Measurements from ENCODE around the gene WNT3A. TPM values are rescaled to one million over a fixed set of nuclear protein-coding genes. Genes with fewer than 3 reads are reported as not detected.

The WNT3A gene
- total and polyA plus RNA-seq, 2 experiments from 2014 or later, result 0.07 to 0.65 TPM

DNA sequence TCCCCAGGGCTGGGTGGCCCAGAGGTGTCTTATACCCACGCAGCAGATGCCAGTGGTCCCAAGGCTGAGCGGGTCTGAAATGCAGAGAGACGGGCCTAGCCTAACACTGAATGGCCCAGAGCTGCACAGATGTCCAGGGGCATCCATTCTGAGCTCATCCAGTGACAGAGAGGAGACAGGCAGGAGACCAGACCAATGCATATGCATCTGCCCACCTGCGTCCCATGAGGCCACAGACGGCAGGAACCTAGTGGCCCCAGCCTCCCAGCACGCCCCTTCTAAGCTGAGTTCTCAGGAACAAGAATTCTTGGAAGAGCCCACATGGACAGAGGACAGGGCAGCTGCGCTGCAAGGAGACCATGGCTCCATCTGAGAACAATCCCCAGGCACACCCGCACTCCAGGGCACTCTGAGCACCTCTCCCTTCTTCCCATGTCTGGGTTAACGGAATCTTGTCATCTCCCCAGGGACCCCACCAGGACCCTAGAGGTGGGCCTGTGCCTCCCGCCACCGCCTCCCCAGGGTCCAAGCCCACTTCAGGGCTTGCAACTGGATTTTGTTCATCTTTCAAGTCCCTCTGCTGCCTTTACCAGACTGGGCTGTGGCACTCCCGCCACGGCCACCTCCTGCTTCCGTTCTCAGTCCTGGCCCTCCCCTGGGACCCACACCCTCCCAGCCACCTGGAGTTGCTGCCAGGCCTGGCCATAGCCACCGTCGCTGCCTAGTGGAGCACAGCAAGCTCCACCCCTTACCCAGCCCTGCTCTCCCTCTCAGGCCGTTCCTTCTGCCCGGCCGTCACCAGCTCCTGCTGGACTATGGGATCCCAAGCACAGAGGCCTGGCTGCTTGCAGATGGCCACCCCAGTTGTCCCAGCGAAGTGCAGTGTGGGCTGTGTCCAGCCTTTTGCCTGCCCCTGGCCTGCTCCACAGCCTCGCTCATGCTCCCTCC lies 3.3 kb downstream of the WNT3A start:
- no peak for TF ChIP-seq ZNF331 (CRISPR knock-in tag; IDR thresholded peaks at IDR 0.05; ENCODE audit: low read depth)
- TF ChIP-seq EZH2 (IDR thresholded peaks at IDR 0.05; ENCODE audit: low read depth, unreplicated experiment), result no peak
- no peak for TF ChIP-seq ETS1 (IDR thresholded peaks at IDR 0.05)
- no peak for TF ChIP-seq EZH2phosphoT487 (IDR thresholded peaks at IDR 0.05; ENCODE audit: unreplicated experiment)
- no peak for TF ChIP-seq ZNF462 (CRISPR knock-in tag; IDR thresholded peaks at IDR 0.05)
- H3K27me3 ChIP-seq (ENCODE audit: insufficient read depth), result peaks cover 90% of the 10 kb centered on the region
- H3K9me2 ChIP-seq (ENCODE audit: insufficient read depth), result no peaks in the 10 kb centered on the region
- H3K79me2 ChIP-seq (replicated peaks; ENCODE audit: insufficient read depth), result no peaks in the 10 kb centered on the region
- no peak overlapping the region for H2AFZ ChIP-seq
- H3F3A ChIP-seq (replicated peaks; ENCODE audit: low read depth), result 0 out of 2 replicates have a peak, but pooled peaks cover 4% of the 10 kb centered on the region
- H3K4me2 ChIP-seq, result no peak overlapping the region
- no peaks in the 10 kb centered on the region; the same call in 2 of the 3 replicates for H3K36me3 Mint-ChIP-seq (ENCODE audit: low read depth)
- no peak overlapping the region for H3K4me3 ChIP-seq
- H4K20me1 ChIP-seq (replicated peaks; ENCODE audit: insufficient read depth), result no peaks in the 10 kb centered on the region
- DNase-seq (ENCODE audit: low spot score) (no peak), ATAC-seq (no peak; the same call in 2 of the 3 replicates)
- peaks cover 22% of the 10 kb centered on the region for H3K4me1 ChIP-seq (ENCODE audit: insufficient read depth)
- H3K9me3 Mint-ChIP-seq, result peaks cover 3% of the 10 kb centered on the region; the same call in 2 of the 3 replicates
- H3K27me3 Mint-ChIP-seq (ENCODE audit: insufficient read depth, low read depth, poor library complexity), result peaks cover 84% of the 10 kb centered on the region
- H3K4me3 Mint-ChIP-seq, result no peak overlapping the region
- peaks cover 30% of the 10 kb centered on the region for H3K4me1 Mint-ChIP-seq
- H3K27ac Mint-ChIP-seq, result no peak overlapping the region
- no peak overlapping the region for H3K27ac ChIP-seq (ENCODE audit: low read depth)
- H3K36me3 ChIP-seq (ENCODE audit: insufficient read depth), result no peaks in the 10 kb centered on the region

Data from GM23338 (cell line).